HG02943 (cell line): ENCODE results near the gene SLC30A10.
"Not testable (repeated sequence)": the region's sequence is repeated elsewhere in the genome, so short reads cannot be mapped to it uniquely, and the experiment has no call there.

ENCODE experiments used
- ATAC-seq: cut with Tn5 transposase; IDR thresholded peaks from one replicate; pipeline ENCODE4 v1.9.1; 2021; ENCODE audit warnings: mild to moderate bottlenecking, low read depth, moderate library complexity; ENCODE audit not compliant: unreplicated experiment

Gene SLC30A10

DNA sequence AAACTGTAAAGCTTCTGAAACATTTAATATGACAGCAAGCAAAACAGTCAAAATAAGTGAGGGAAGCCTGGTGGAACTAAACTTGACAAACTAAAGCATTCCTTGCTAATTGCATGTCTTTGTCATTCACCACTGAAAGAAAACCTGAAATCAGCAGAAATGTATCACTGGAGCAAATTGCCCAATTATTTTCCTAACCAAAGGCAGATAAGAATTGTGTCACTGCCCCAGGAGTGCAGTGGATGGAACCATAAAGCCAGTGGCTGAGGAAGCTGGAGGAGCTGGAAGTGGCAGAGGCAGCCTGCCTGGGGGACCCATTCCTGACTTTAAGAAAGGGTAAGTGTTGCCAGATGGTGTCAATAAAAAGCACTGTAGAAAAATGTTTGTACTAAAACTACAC is 2.7 kb upstream of the SLC30A10 start:
- no peak for ATAC-seq

DNA sequence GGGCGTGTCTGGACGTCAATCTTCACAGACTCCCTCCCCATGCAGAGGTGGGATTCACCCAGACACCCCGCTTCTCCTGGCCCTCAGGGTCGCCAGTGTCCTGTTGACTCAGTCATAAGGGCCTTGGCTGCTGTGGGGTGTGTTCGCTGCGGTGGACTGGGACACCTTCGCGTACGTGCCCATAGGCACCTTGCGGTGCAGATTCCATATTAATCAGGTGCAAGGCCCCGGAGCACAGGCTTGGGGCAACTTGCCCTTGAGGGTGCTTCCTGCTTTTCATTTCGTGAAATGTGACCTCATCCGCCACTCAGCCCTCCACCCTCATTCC is 398 bp upstream of the SLC30A10 start:
- no peak for ATAC-seq

DNA sequence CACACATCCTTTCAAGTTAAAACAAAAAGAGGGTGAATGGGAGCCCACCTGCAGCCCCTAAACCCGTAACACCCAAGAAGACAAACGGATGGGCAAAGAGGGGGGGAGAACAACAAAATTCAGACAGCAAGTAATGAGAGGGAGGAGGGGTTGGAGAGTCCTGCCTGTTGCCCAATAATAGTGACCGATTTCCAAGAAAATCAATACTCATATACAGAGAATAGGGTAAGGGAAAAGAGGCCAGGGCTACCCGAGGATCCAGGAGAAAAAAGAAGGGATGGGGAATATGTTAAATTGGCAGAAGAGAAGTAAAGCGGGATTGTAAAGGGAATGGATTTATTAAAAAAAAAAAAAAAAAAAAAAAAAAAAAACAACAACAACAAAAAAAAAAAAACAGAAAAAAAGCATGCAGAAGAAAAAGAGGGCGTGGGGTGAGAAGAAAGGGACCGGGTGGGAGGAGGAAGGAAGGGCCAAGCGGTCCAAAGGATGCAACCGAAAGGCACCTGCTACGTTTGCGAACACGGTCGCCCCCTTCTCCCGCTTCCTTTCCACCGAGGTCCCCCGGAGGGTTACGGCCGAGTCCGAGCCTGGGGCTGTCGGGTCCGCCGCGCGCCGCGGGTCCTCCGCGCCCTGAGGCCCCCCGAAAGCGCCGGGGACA is 930 bp downstream of the SLC30A10 start:
- no peak for ATAC-seq

DNA sequence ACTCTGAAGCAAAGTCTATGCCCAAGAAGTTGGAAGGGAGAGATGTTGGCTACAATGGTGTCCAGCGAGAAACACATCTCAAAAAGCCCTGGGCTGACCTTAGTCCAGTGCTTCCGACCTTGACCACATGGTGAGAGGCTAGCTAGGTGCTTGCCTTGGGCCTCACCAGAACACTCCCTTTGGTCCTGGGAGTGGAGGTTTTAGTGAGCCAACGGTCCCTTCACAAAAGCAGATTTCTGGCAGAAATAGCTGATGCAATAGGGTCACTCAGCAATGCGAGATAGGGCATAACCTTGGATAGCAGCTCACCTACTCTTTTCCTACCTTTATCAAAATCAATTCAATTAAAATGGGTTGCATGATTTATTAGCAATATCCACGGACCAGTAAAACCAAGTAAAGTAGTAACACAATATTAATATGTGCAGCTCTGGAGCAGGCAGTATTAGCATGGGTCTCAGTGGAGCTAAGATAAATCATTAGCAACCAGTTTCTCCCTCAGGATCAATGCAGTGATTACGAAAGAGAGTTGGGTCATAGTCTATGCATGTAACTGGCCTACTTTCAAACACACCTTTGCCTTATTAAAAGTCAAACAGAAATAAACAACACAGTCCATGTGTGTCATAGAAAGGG is 1.9 kb downstream of the SLC30A10 start:
- ATAC-seq, result no peak

DNA sequence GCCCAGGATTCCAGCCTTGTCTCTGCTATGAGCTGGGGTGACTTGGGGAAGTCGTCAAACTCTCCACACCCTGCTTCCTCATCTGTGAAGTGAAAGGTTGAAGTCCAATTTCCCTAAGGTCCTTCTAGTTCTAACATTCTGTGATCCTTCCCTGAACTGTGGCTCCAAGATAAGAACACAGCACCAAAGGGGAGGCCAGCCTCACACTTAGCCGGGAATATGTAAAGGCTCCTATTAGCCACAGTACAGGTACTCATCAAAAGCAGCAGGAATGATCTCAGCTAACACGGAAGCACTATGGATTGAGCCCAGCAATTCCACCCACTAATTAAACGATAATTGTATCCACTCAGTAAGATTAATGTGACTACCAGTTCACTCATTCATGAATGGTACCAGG is 4.0 kb downstream of the SLC30A10 start:
- no peak for ATAC-seq

- no peak for ATAC-seq
These were observed 10.4 kb downstream of the SLC30A10 start for GRCh38 chr1:219917851-219918466.

DNA sequence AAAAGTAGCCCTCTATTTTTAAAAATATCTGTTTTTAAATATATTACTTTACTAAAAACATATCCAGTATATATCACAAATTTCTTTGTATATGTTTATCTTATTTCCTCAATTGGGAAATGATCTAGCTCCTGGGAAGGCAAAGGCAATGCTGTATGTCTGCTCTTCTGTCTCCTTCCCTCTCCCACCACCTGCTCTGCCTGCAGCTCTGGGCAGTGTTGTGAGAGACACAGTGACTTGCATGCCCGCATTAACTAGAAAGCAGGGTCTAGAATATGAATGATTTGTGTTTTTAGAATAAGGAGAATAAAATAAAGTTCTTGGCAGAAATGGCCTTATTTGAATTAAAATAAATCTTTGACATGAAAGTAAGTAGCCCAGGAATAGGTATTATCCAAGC is 11.1 kb downstream of the SLC30A10 start:
- no peak for ATAC-seq

DNA sequence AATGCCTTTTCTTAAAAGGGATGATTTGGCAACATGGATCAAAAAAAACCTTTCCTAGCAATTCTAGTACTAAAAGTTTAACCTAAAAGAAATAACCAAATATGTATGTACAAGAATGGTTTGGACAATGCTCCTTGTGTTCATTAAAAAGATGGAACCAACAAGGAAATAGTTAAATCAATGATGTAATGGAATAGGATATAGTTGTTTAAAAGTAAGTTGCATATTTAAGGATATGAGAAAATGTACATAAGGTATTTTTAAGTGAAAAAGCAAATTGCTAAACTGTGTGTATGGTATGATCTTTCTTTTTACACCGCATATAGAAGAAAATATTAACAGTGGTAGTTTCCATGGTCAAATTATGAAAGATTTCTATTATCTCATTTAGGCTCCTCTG is 12.1 kb downstream of the SLC30A10 start:
- no peak for ATAC-seq

- no peak for ATAC-seq
These were observed 15.2 kb downstream of the SLC30A10 start for GRCh38 chr1:219913005-219913770.

DNA sequence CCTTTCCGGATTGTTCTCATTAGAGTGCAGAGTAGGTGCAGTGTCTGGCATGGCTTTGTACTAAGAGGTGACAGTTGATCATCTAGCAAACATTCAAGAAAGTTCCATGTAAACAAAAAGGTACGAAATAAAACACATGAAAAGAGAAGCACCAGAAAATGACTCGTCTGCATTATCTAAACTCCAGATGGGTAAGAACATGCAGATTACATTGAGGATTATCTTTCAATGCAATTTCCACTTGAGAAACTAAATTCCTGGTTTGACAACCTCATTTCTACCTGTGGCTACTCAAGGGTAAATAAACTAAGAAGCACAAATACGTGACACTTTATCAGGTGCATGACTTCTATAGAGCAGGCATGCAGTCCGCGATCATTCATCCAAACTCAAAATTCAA is 17.6 kb downstream of the SLC30A10 start:
- ATAC-seq, result no peak

GRCh38 chr1:219909476-219909875 is 18.9 kb downstream of the SLC30A10 start:
- ATAC-seq, result no peak

GRCh38 chr1:219908170-219908569 is 20.2 kb downstream of the SLC30A10 start:
- ATAC-seq, result no peak

DNA sequence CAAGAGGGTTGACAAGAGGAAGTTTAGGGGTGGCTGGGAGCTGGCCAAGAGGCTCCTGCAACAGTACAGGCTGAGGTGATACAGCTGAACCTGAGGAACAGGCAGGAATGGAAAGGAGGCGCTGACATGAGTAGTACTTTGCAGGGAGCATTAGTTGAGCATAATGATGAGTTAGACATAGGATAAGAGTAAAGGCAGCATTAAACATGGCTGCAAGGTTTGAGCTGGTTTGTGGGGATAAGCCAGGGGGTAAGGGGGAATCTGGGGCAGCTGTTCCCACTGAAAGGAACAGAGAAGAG is 20.6 kb downstream of the SLC30A10 start:
- no peak for ATAC-seq

- ATAC-seq, result no peak
These were observed 21.2 kb downstream of the SLC30A10 start for GRCh38 chr1:219906924-219907771.

DNA sequence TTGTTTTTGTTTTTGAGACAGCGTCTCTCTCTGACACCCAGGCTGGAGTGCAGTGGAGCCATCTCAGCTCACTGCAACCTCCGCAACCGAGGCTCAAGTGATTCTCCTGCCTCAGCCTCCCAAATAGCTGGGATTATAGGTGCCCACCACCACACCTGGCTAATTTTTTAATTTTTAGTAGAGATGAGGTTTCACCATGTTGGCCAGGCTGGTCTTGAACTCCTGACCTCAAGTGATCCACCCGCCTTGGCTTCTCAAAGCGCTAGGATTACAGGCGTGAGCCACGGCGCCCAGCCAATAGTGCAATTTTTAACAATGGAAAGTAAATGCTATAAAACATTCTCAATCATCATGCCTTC is 21.8 kb downstream of the SLC30A10 start:
- not testable (repeated sequence) for ATAC-seq

- no peak for ATAC-seq
These were observed 22.8 kb downstream of the SLC30A10 start for GRCh38 chr1:219905524-219905923.

DNA sequence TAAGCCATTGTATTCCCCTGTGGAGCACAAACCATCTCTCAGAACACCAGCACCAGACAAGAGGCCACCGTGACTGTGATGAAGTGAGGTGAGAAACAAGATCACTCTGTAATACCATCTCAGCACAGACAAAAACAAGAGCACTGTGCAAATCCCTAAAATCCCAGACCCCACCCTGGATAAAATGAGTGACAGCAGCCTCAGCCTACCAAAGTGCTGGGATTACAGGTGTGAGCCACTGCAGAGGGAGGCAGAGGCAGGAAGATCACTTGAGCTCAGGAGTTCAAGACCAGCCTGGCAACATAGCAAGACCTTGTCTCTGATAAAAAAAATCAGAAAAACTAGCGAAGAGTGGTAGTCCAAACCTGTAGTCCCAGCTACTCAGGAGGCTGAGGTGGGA is 23.4 kb downstream of the SLC30A10 start:
- no peak for ATAC-seq

- ATAC-seq, result no peak
These were observed 24.9 kb downstream of the SLC30A10 start for GRCh38 chr1:219903353-219903871.

DNA sequence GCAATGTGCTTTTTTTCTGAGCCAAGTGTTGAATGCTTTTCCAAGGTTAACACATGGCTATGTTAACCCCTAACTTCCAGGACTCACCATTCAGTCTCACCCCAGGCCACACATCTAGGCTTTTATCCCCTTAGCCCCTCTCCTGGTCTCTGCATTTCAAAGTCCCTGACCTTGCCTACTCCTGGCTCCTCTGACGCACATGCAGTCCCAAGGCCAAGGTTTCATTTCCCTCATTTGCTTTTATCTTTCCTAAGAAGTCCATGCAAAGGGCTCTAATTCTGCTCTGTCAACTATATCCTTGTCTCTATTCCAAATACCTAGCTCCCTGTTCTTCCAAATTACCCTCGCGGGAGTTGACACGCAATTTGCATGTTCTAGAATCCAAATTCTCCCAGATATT is 25.4 kb downstream of the SLC30A10 start:
- ATAC-seq, result no peak

- ATAC-seq, result no peak
These were observed 27.5 kb downstream of the SLC30A10 start for GRCh38 chr1:219900882-219901281.

- ATAC-seq, result no peak
These were observed 28.2 kb downstream of the SLC30A10 start for GRCh38 chr1:219900201-219900600.
